Hepatocyte (in vitro differentiated cells): Measurements from ENCODE around the gene TNFRSF1A. TPM values are rescaled to one million over a fixed set of nuclear protein-coding genes. Genes with fewer than 3 reads are reported as not detected.

ENCODE experiments used
- DNase-seq: peaks from one replicate; pipeline ENCODE4 v3.0.0-alpha.2; 2016; ENCODE audit warnings: low spot score
- H2AFZ ChIP-seq: fragments of 200-600 bp; sonication (generic); 2 replicates; pipeline ENCODE4 v1.6.0; 2016; ENCODE audit warnings: antibody characterized with exemption, mild to moderate bottlenecking
- H3K27ac ChIP-seq: fragments of 200-600 bp; sonication (generic); 2 replicates; pipeline ENCODE4 v1.5.1; 2016; ENCODE audit warnings: mild to moderate bottlenecking
- H3K27me3 ChIP-seq: fragments of 200-600 bp; sonication (generic); 2 replicates; pipeline ENCODE4 v1.6.1; 2016
- H3K36me3 ChIP-seq: fragments of 200-600 bp; sonication (generic); replicated peaks from 2 replicates; pipeline ENCODE4 v1.5.1; 2016; ENCODE audit warnings: low read depth; ENCODE audit not compliant: insufficient read depth
- H3K4me1 ChIP-seq: fragments of 200-600 bp; sonication (generic); 2 replicates; pipeline ENCODE4 v1.5.1; 2016; ENCODE audit warnings: mild to moderate bottlenecking, moderate library complexity; ENCODE audit not compliant: insufficient read depth
- H3K4me2 ChIP-seq: fragments of 200-600 bp; sonication (generic); 2 replicates; pipeline ENCODE4 v1.6.0; 2016
- H3K4me3 ChIP-seq: fragments of 200-600 bp; sonication (generic); 2 replicates; pipeline ENCODE4 v1.5.1; 2016; ENCODE audit warnings: mild to moderate bottlenecking
- H3K79me2 ChIP-seq: fragments of 200-600 bp; sonication (generic); 2 replicates; pipeline ENCODE4 v1.6.0; 2017; ENCODE audit warnings: mild to moderate bottlenecking
- H3K9me2 ChIP-seq: fragments of 200-600 bp; sonication (generic); replicated peaks from 2 replicates; pipeline ENCODE4 v1.6.0; 2017; ENCODE audit warnings: mild to moderate bottlenecking; ENCODE audit not compliant: insufficient read depth
- H3K9me3 ChIP-seq: fragments of 200-600 bp; sonication (generic); 2 replicates; pipeline ENCODE4 v1.5.1; 2016; ENCODE audit warnings: low read depth, mild to moderate bottlenecking
- H4K20me1 ChIP-seq: fragments of 200-600 bp; sonication (generic); 2 replicates; pipeline ENCODE4 v1.6.0; 2016; ENCODE audit warnings: mild to moderate bottlenecking; ENCODE audit not compliant: insufficient read depth, poor library complexity, severe bottlenecking
- EZH2 ChIP-seq: fragments of 200-600 bp; sonication (generic); IDR thresholded peaks from 2 replicates; pipeline ENCODE4 v1.6.1; 2016; ENCODE audit warnings: antibody characterized with exemption, mild to moderate bottlenecking, borderline replicate concordance
- EZH2phosphoT487 ChIP-seq: fragments of 200-600 bp; sonication (generic); IDR thresholded peaks from one replicate; pipeline ENCODE4 v1.6.1; 2018; ENCODE audit warnings: antibody characterized with exemption, mild to moderate bottlenecking, low read depth, moderate library complexity; ENCODE audit not compliant: unreplicated experiment, severe bottlenecking
- WGBS: methylation state at CpG from one replicate; pipeline ENCODE4 v1.1.6; 2016; ENCODE audit warnings: low lambda C conversion rate; ENCODE audit errors: missing lambda C conversion rate; 5-methylcytosine and 5-hydroxymethylcytosine counted together
- polyA plus RNA-seq: library from polyadenylated mRNA; unstranded; fragments of >200 nt; fragmentation: Nextera tagmentation; extraction: Ambion mirVana; gene quantifications from 2 replicates; pipeline ENCODE4 v1.2.1, GENCODE V29; 2016
- total RNA-seq: library from RNA; depleted of rRNA; stranded (reverse); fragments of >200 nt; gene quantifications from 2 replicates; pipeline ENCODE4 v1.2.3, GENCODE V29; 2014
- TF ChIP-seq, protein P1 (sequence below): fragments of 200-600 bp; sonication (generic); IDR thresholded peaks from 2 replicates; pipeline ENCODE4 v1.5.1; 2016; ENCODE audit warnings: antibody characterized with exemption, mild to moderate bottlenecking; ENCODE audit not compliant: poor library complexity

Gene TNFRSF1A
- total and polyA plus RNA-seq, 2 experiments from 2014 or later, result 147 to 168 TPM

GRCh38 chr12:6375269-6376078, 33.6 kb upstream of the TNFRSF1A start, which contains the start of gene SCNN1A:
TSS of gene SCNN1A (minus strand) at chr12:6375563. CDS start at chr12:6374783, 780 bp downstream.
- Histone ChIP-seq H2AFZ (no peak within 1 kb of the TSS), H3K4me3 (no peak within 1 kb of the TSS)
- peak; percentile 72 for DNase-seq

DNA sequence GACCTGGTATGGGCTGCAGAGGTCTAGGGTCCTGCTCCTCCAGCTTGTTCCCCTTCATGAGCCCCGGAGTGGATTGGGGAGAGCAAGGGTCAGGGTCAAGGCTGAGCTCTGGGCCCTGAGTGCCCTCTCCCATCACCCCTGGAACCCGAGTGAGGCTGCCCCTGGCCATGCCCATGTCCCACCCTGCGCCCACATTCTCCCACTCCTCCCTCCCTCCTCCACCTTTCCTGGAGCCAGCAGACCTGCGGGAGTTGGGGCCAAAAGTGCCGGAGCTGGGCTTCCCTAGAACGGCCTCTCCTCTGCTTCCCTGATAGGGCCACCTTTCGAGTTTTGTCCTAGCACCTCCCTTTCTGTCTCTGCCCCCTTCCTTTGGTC, 32.9 kb upstream of the TNFRSF1A start:
- Histone ChIP-seq H3K27ac (peak overlapping the region; percentile 94), H3K4me3 (no peak overlapping the region), H3K4me1 (peaks cover 64% of the 10 kb centered on the region), H4K20me1 (no peaks in the 10 kb centered on the region), H3K9me3 (no peaks in the 10 kb centered on the region), H3K36me3 (no peaks in the 10 kb centered on the region), H3K27me3 (no peaks in the 10 kb centered on the region), H2AFZ (no peak overlapping the region), H3K4me2 (peak overlapping the region; percentile 62), H3K79me2 (peaks cover 4% of the 10 kb centered on the region), H3K9me2 (no peaks in the 10 kb centered on the region)
- TF ChIP-seq EZH2, result no peak
- no peak for TF ChIP-seq EZH2phosphoT487
- TF ChIP-seq, protein P1, sequence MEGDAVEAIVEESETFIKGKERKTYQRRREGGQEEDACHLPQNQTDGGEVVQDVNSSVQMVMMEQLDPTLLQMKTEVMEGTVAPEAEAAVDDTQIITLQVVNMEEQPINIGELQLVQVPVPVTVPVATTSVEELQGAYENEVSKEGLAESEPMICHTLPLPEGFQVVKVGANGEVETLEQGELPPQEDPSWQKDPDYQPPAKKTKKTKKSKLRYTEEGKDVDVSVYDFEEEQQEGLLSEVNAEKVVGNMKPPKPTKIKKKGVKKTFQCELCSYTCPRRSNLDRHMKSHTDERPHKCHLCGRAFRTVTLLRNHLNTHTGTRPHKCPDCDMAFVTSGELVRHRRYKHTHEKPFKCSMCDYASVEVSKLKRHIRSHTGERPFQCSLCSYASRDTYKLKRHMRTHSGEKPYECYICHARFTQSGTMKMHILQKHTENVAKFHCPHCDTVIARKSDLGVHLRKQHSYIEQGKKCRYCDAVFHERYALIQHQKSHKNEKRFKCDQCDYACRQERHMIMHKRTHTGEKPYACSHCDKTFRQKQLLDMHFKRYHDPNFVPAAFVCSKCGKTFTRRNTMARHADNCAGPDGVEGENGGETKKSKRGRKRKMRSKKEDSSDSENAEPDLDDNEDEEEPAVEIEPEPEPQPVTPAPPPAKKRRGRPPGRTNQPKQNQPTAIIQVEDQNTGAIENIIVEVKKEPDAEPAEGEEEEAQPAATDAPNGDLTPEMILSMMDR, result no peak
- WGBS, result 48% methylated on average over 7 of the region's 7 CpGs
- no peak for DNase-seq

More at GRCh38 chr12:6375269-6376078, 33.6 kb upstream of the TNFRSF1A start, which contains the start of gene SCNN1A:
- WGBS, result 62% methylated on average over 12 of the region's 15 CpGs
- Histone ChIP-seq H3K4me2 (peak within 1 kb of the TSS; percentile 62), H4K20me1 (no peaks in the 10 kb centered on the region), H3K9me3 (no peaks in the 10 kb centered on the region), H3K27me3 (no peaks in the 10 kb centered on the region), H3K4me1 (peaks cover 58% of the 10 kb centered on the region), H3K79me2 (no peaks in the 10 kb centered on the region), H3K9me2 (no peaks in the 10 kb centered on the region), H3K36me3 (no peaks in the 10 kb centered on the region), H3K27ac (peak within 1 kb of the TSS; percentile 94)
- TF ChIP-seq EZH2phosphoT487 (no peak), EZH2 (no peak)
- TF ChIP-seq, protein P1, result no peak

DNA sequence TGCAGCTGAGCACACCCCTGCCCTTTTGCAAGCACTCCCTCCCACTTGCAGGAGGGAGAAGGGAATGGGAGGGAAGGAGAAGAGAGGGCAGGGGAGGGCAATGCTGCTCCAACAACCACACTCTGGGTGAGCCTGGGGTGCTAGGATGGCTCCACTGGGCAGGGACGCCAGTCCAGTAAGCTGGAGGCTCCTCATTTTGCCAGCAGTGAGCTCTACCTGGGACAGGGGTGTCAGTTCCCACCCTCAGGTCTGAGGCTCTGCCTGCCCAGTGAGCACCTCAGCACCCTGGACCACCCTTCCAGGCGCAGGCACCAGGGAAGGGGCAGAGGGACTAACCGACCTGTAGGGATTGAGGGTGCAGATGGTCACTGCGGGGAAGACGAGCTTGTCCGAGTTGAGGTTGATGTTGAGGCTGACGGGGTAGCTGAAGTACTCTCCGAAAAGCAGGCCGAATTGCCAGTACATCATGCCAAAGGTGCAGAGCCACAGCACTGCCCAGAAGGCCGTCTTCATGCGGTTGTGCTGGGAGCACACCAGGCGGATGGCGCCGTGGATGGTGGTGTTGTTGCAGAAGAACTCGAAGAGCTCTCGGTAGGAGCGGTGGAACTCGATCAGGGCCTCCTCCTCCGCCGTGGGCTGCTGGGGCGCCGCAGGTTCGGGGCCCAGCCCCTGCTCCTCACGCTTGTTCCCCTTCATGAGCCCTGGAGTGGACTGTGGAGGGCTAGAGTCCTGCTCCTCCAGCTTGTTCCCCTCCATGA, 32.3 kb upstream of the TNFRSF1A start:
- H3K4me1 ChIP-seq, result peaks cover 64% of the 10 kb centered on the region
- peak overlapping the region; percentile 62 for H3K4me2 ChIP-seq
- 73% methylated on average over 21 of the region's 24 CpGs for WGBS

More for the DNA sequence above, 32.3 kb upstream of the TNFRSF1A start:
- H3K79me2 ChIP-seq, result peaks cover 4% of the 10 kb centered on the region
- H3K27ac ChIP-seq, result peak overlapping the region; percentile 94
- H3K27me3 ChIP-seq, result no peaks in the 10 kb centered on the region
- no peaks in the 10 kb centered on the region for H3K9me3 ChIP-seq
- no peak overlapping the region for H2AFZ ChIP-seq
- H3K36me3 ChIP-seq, result no peaks in the 10 kb centered on the region
- H3K9me2 ChIP-seq, result no peaks in the 10 kb centered on the region
- H3K4me3 ChIP-seq, result no peak overlapping the region
- TF ChIP-seq, protein P1, result no peak
- TF ChIP-seq EZH2 (no peak), EZH2phosphoT487 (no peak)
- no peaks in the 10 kb centered on the region for H4K20me1 ChIP-seq
- no peak for DNase-seq
